Astrocyte (in vitro differentiated cells and primary cell): ENCODE results near the gene TBKBP1. TPM values are rescaled to one million over a fixed set of nuclear protein-coding genes. Genes with fewer than 3 reads are reported as not detected.

Source experiments
- DNase-seq: peaks from one replicate; pipeline ENCODE4 v3.0.0-alpha.2; 2010; ENCODE audit warnings: low read depth
- FAIRE-seq: peaks from 2 replicates; lab custom pipeline; 2011; peaks lifted over from hg19 to GRCh38; lab: Jason Lieb, UNC
- H2AFZ ChIP-seq: 2 replicates; pipeline ENCODE4 v1.6.0; 2012; ENCODE audit warnings: low read depth, low read length, inconsistent platforms
- H3K27ac ChIP-seq: 2 replicates; pipeline ENCODE4 v1.5.1; 2011; ENCODE audit warnings: low read depth, low read length, inconsistent platforms
- H3K27me3 ChIP-seq: 2 replicates; pipeline ENCODE4 v1.6.0; 2011; ENCODE audit warnings: low read length, inconsistent platforms; ENCODE audit not compliant: insufficient read depth
- H3K36me3 ChIP-seq: 2 replicates; pipeline ENCODE4 v1.5.1; 2011; ENCODE audit warnings: low read length, inconsistent platforms; ENCODE audit not compliant: insufficient read depth
- H3K4me1 ChIP-seq: 2 replicates; pipeline ENCODE4 v1.5.1; 2011; ENCODE audit warnings: low read length, inconsistent platforms; ENCODE audit not compliant: insufficient read depth
- H3K4me2 ChIP-seq: 2 replicates; pipeline ENCODE4 v1.6.0; 2012; ENCODE audit warnings: low read length, inconsistent platforms
- H3K4me3 ChIP-seq: 2 replicates; pipeline ENCODE4 v1.5.1; 2011; ENCODE audit warnings: low read depth, mild to moderate bottlenecking, low read length, inconsistent platforms; ENCODE audit not compliant: insufficient read depth
- H3K79me2 ChIP-seq: 2 replicates; pipeline ENCODE4 v1.6.0; 2012; ENCODE audit warnings: mild to moderate bottlenecking, low read length, inconsistent platforms; ENCODE audit not compliant: insufficient read depth
- H3K9ac ChIP-seq: 2 replicates; pipeline ENCODE4 v1.6.0; 2012; ENCODE audit warnings: mild to moderate bottlenecking, low read length, inconsistent platforms
- H3K9me3 ChIP-seq: 2 replicates; pipeline ENCODE4 v1.5.1; 2012; ENCODE audit warnings: low read depth, mild to moderate bottlenecking, low read length, inconsistent platforms; ENCODE audit not compliant: insufficient read depth
- H4K20me1 ChIP-seq: 2 replicates; pipeline ENCODE4 v1.6.0; 2012; ENCODE audit warnings: low read length, inconsistent platforms; ENCODE audit not compliant: insufficient read depth
- H3K27ac Mint-ChIP-seq: one replicate; pipeline ENCODE4 v1.8.0; 2021; ENCODE audit warnings: mild to moderate bottlenecking, mixed read lengths; ENCODE audit not compliant: unreplicated experiment
- H3K27me3 Mint-ChIP-seq: one replicate; pipeline ENCODE4 v1.8.0; 2021; ENCODE audit warnings: low read depth, mixed read lengths; ENCODE audit not compliant: unreplicated experiment
- H3K36me3 Mint-ChIP-seq: one replicate; pipeline ENCODE4 v1.8.0; 2021; ENCODE audit warnings: low read depth, mixed read lengths; ENCODE audit not compliant: unreplicated experiment
- H3K4me1 Mint-ChIP-seq: one replicate; pipeline ENCODE4 v1.8.0; 2021; ENCODE audit warnings: low read depth, mixed read lengths; ENCODE audit not compliant: unreplicated experiment
- H3K4me3 Mint-ChIP-seq: one replicate; pipeline ENCODE4 v1.8.0; 2021; ENCODE audit warnings: mild to moderate bottlenecking, moderate library complexity, mixed read lengths; ENCODE audit not compliant: unreplicated experiment
- H3K9me3 Mint-ChIP-seq: one replicate; pipeline ENCODE4 v1.8.0; 2021; ENCODE audit warnings: mild to moderate bottlenecking, mixed read lengths; ENCODE audit not compliant: unreplicated experiment
- EZH2 ChIP-seq: IDR thresholded peaks from 2 replicates; pipeline ENCODE4 v1.6.1; 2012; ENCODE audit warnings: mild to moderate bottlenecking, low read length, inconsistent platforms; ENCODE audit not compliant: insufficient read depth
- total RNA-seq: library from RNA; stranded (reverse); gene quantifications from 2 replicates; pipeline ENCODE4 v1.2.1, GENCODE V29; 2021
- TF ChIP-seq, protein P1 (sequence below): IDR thresholded peaks from 2 replicates; pipeline ENCODE4 v1.5.1; 2011; ENCODE audit warnings: low read depth, mild to moderate bottlenecking, inconsistent platforms, low read length, moderate library complexity; ENCODE audit not compliant: insufficient read depth

TBKBP1 gene
- total RNA-seq, 1 donor from 2014 or later, result 26.7 TPM

DNA sequence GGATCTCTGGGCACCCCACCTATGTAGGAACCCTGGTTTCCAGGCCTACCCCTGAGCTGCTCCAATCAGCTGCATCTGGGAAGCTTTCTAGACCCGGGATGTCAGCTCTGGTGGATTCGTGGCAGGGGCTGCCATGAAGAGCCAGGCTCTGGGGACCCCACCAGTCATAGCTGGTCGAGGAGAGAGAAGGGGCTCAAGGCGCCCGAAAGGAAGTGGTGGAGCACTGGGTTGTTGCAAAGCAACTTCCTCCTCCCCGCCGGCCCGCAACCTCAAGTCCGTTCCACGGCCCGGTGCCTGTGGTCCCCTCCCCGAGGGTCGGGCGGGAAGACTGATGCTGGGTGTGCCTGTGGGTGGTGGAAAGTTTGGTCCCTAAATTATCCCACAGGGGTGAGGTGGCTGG lies 10.2 kb downstream of the TBKBP1 start:
- no peak for DNase-seq
- peaks cover 21% of the 10 kb centered on the region for H3K36me3 Mint-ChIP-seq

DNA sequence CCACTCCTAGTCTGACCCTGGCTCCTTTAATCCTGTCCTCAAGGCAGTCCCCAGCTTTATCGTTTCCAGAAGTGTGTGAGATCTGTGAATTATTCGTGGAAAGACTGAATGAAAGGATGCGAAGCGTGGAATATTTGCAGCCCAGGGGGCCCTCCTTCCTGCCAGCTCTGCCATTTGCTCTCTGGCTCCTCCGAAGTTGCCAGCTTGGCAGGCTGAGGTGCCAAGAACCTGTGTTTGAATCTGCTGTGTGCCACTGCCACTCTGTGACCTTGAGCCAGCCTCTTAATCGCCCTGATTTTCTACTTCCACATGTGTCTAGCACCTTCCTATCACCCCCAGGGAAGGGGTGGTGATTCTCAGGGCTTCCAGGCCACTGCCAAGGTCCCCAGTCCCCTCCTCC lies 10.8 kb downstream of the TBKBP1 start:
- no peak overlapping the region for H3K4me3 ChIP-seq
- TF ChIP-seq EZH2, result no peak
- TF ChIP-seq, protein P1, sequence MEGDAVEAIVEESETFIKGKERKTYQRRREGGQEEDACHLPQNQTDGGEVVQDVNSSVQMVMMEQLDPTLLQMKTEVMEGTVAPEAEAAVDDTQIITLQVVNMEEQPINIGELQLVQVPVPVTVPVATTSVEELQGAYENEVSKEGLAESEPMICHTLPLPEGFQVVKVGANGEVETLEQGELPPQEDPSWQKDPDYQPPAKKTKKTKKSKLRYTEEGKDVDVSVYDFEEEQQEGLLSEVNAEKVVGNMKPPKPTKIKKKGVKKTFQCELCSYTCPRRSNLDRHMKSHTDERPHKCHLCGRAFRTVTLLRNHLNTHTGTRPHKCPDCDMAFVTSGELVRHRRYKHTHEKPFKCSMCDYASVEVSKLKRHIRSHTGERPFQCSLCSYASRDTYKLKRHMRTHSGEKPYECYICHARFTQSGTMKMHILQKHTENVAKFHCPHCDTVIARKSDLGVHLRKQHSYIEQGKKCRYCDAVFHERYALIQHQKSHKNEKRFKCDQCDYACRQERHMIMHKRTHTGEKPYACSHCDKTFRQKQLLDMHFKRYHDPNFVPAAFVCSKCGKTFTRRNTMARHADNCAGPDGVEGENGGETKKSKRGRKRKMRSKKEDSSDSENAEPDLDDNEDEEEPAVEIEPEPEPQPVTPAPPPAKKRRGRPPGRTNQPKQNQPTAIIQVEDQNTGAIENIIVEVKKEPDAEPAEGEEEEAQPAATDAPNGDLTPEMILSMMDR, result no peak
- no peak overlapping the region for H2AFZ ChIP-seq
- no peak overlapping the region for H3K4me2 ChIP-seq
- no peaks in the 10 kb centered on the region for H3K36me3 ChIP-seq
- Mint-ChIP-seq H3K27me3 (peaks cover 1% of the 10 kb centered on the region), H3K4me1 (peaks cover 15% of the 10 kb centered on the region), H3K9me3 (no peaks in the 10 kb centered on the region), H3K36me3 (peaks cover 21% of the 10 kb centered on the region), H3K27ac (no peak overlapping the region), H3K4me3 (no peak overlapping the region)
- DNase-seq, result no peak
- H3K9ac ChIP-seq, result no peak overlapping the region
- H3K4me1 ChIP-seq, result peaks cover 8% of the 10 kb centered on the region
- no peak for FAIRE-seq
- no peak overlapping the region for H3K27ac ChIP-seq
- no peaks in the 10 kb centered on the region for H3K79me2 ChIP-seq
- H3K27me3 ChIP-seq, result peaks cover 27% of the 10 kb centered on the region
- no peaks in the 10 kb centered on the region for H3K9me3 ChIP-seq
- peaks cover 53% of the 10 kb centered on the region for H4K20me1 ChIP-seq

More for the DNA sequence above, 10.2 kb downstream of the TBKBP1 start:
- Mint-ChIP-seq H3K27me3 (no peaks in the 10 kb centered on the region), H3K4me1 (peaks cover 15% of the 10 kb centered on the region), H3K4me3 (no peak overlapping the region), H3K9me3 (no peaks in the 10 kb centered on the region), H3K27ac (no peak overlapping the region)
- H3K4me3 ChIP-seq, result no peak overlapping the region
- peaks cover 53% of the 10 kb centered on the region for H4K20me1 ChIP-seq
- TF ChIP-seq EZH2, result no peak
- TF ChIP-seq, protein P1, result no peak
- H3K9ac ChIP-seq, result no peak overlapping the region
- no peaks in the 10 kb centered on the region for H3K9me3 ChIP-seq
- H2AFZ ChIP-seq, result no peak overlapping the region
- no peaks in the 10 kb centered on the region for H3K79me2 ChIP-seq
- peaks cover 8% of the 10 kb centered on the region for H3K4me1 ChIP-seq
- H3K27ac ChIP-seq, result no peak overlapping the region
- H3K4me2 ChIP-seq, result no peak overlapping the region
- H3K36me3 ChIP-seq, result no peaks in the 10 kb centered on the region
- FAIRE-seq, result no peak
- H3K27me3 ChIP-seq, result peaks cover 27% of the 10 kb centered on the region
